A673 (cell line): ENCODE measurements around the gene CUBN.

Experiments used
- CTCF ChIP-seq: fragments of 300-800, 200-600 bp; sonication (generic); conservative IDR thresholded peaks from 2 replicates; pipeline ENCODE4 v1.5.1; 2017; ENCODE audit warnings: low read depth, mild to moderate bottlenecking, antibody characterized with exemption, low read length, moderate library complexity, mixed read lengths
- EZH2 ChIP-seq: fragments of 200-600 bp; sonication (generic); IDR thresholded peaks from 2 replicates; pipeline ENCODE4 v1.6.1; 2017; ENCODE audit warnings: borderline replicate concordance, low read depth, mild to moderate bottlenecking, mixed read lengths, antibody characterized with exemption, low read length; ENCODE audit not compliant: poor library complexity, severe bottlenecking

GRCh38 chr10:16941870-16942269 is 187.7 kb downstream of the CUBN start:
- TF ChIP-seq CTCF (no peak), EZH2 (no peak)
